Body of pancreas (tissue), 4 donors: Measurements from ENCODE around the gene SEC31A.

Experiments
- CTCF ChIP-seq, 7 experiments: fragments of 450-650 bp in 4 of 7; fragments of 200-600 bp in 3 of 7; sonication (generic) in 3 of 7; IDR thresholded peaks; one replicate each; pipeline ENCODE4 v1.5.1; 2016 to 2019; ENCODE audit warnings: antibody characterized with exemption in 7 of 7
- POLR2A ChIP-seq, 3 donors: fragments of 450-650 bp; IDR thresholded peaks; one replicate each; pipeline ENCODE4 v1.6.1; 2016; ENCODE audit warnings: antibody characterized with exemption in 3 of 3, mild to moderate bottlenecking in 2 of 3

GRCh38 chr4:82775243-82775642 lies 115.7 kb downstream of the SEC31A start:
- TF ChIP-seq CTCF (IDR thresholded peaks at IDR 0.05): no peak
- no peak for TF ChIP-seq POLR2A (IDR thresholded peaks at IDR 0.05)
